H7 (cell line): ENCODE results near the gene C19orf12. TPM values are rescaled to one million over a fixed set of nuclear protein-coding genes. Genes with fewer than 3 reads are reported as not detected.
"Not testable (repeated sequence)": the region's sequence is repeated elsewhere in the genome, so short reads cannot be mapped to it uniquely, and the experiment has no call there.

Experiments
- DNase-seq: peaks from one replicate; pipeline ENCODE4 v3.0.0; 2012
- H3K27me3 ChIP-seq: 2 replicates; pipeline ENCODE4 v1.6.0; 2011; ENCODE audit warnings: mild to moderate bottlenecking, low read length; ENCODE audit not compliant: control insufficient read depth, insufficient read depth
- H3K36me3 ChIP-seq: replicated peaks from 2 replicates; pipeline ENCODE4 v1.5.1; 2011; ENCODE audit warnings: low read length; ENCODE audit not compliant: control insufficient read depth, insufficient read depth
- H3K4me3 ChIP-seq: 2 replicates; pipeline ENCODE4 v1.5.1; 2011; ENCODE audit warnings: low read depth, mild to moderate bottlenecking, control low read depth, low read length, moderate library complexity; ENCODE audit not compliant: insufficient read depth
- total RNA-seq: library from RNA; depleted of rRNA; stranded (reverse); fragments of >200 nt; shearing (Covaris generic); gene quantifications from 2 replicates; pipeline ENCODE4 v1.2.3, GENCODE V29; 2014

C19orf12 gene
- total RNA-seq, 1 experiment from 2014 or later: 24.0 TPM

- peaks cover 5% of the 10 kb centered on the region for H3K36me3 ChIP-seq
- no peaks in the 10 kb centered on the region for H3K27me3 ChIP-seq
- no peak overlapping the region for H3K4me3 ChIP-seq
- DNase-seq: no peak
These were observed 35.4 kb downstream of the C19orf12 start for GRCh38 chr19:29679598-29680210.

GRCh38 chr19:29678484-29679106, 36.5 kb downstream of the C19orf12 start:
- Histone ChIP-seq H3K4me3 (no peak overlapping the region), H3K36me3 (peaks cover 7% of the 10 kb centered on the region), H3K27me3 (no peaks in the 10 kb centered on the region)
- DNase-seq: peak; percentile 49

GRCh38 chr19:29677001-29677817, 37.9 kb downstream of the C19orf12 start:
- Histone ChIP-seq H3K4me3 (no peak overlapping the region), H3K36me3 (peaks cover 7% of the 10 kb centered on the region), H3K27me3 (no peaks in the 10 kb centered on the region)
- peak; percentile 67 for DNase-seq

- DNase-seq: no peak
- H3K36me3 ChIP-seq: peaks cover 7% of the 10 kb centered on the region
- no peaks in the 10 kb centered on the region for H3K27me3 ChIP-seq
- no peak overlapping the region for H3K4me3 ChIP-seq
These were observed 38.5 kb downstream of the C19orf12 start for GRCh38 chr19:29676586-29676985.

GRCh38 chr19:29675650-29676186, 39.3 kb downstream of the C19orf12 start:
- H3K4me3 ChIP-seq: no peak overlapping the region
- DNase-seq: no peak
- H3K27me3 ChIP-seq: no peaks in the 10 kb centered on the region
- H3K36me3 ChIP-seq: peaks cover 7% of the 10 kb centered on the region

GRCh38 chr19:29675120-29675649, 39.9 kb downstream of the C19orf12 start:
- no peaks in the 10 kb centered on the region for H3K27me3 ChIP-seq
- H3K4me3 ChIP-seq: no peak overlapping the region
- DNase-seq: no peak
- peaks cover 7% of the 10 kb centered on the region for H3K36me3 ChIP-seq

GRCh38 chr19:29674374-29675119, 40.5 kb downstream of the C19orf12 start:
- no peak for DNase-seq
- H3K36me3 ChIP-seq: peaks cover 7% of the 10 kb centered on the region
- H3K27me3 ChIP-seq: no peaks in the 10 kb centered on the region
- no peak overlapping the region for H3K4me3 ChIP-seq

- DNase-seq: no peak
- Histone ChIP-seq H3K4me3 (no peak overlapping the region), H3K36me3 (peaks cover 7% of the 10 kb centered on the region), H3K27me3 (no peaks in the 10 kb centered on the region)
These were observed 41.4 kb downstream of the C19orf12 start for GRCh38 chr19:29673451-29674371.

GRCh38 chr19:29672933-29673336, 42.1 kb downstream of the C19orf12 start:
- no peaks in the 10 kb centered on the region for H3K27me3 ChIP-seq
- H3K36me3 ChIP-seq: peaks cover 7% of the 10 kb centered on the region
- DNase-seq: no peak
- no peak overlapping the region for H3K4me3 ChIP-seq

- Histone ChIP-seq H3K27me3 (no peaks in the 10 kb centered on the region), H3K4me3 (no peak overlapping the region), H3K36me3 (peaks cover 7% of the 10 kb centered on the region)
- no peak for DNase-seq
These were observed 42.6 kb downstream of the C19orf12 start for GRCh38 chr19:29672319-29672932.

GRCh38 chr19:29671393-29672160, 43.5 kb downstream of the C19orf12 start:
- Histone ChIP-seq H3K36me3 (peaks cover 7% of the 10 kb centered on the region), H3K4me3 (no peak overlapping the region), H3K27me3 (no peaks in the 10 kb centered on the region)
- DNase-seq: peak; percentile 62

- not testable (repeated sequence) for H3K27me3 ChIP-seq, H3K36me3 ChIP-seq, H3K4me3 ChIP-seq, DNase-seq
These were observed 44.1 kb downstream of the C19orf12 start for GRCh38 chr19:29671026-29671392.
